ENCODE data around the gene DPYSL5.

DNA sequence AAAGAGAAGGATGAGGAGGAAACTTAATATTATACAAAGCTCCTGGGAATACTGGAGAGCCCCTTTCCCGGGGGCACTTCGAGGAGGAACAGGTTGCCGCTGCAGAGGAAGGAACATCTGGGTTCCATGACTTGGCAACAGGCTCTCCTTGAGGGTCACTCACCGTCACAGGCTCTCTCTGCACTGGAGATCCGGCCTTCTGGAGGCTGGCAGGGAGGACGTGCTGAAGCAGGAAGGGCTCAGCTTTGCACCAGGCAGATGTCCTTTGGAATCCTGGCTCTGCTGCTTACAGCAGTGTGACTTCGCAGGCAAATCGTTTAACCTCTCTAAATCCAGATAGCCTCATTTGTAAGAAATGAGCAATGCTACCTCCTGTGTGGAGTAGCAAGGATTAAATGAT, 2.9 kb upstream of the DPYSL5 start:
- no peak for TF ChIP-seq EZH2 (IDR thresholded peaks at IDR 0.05; ENCODE audit: borderline replicate concordance)
- TF ChIP-seq, protein P1, sequence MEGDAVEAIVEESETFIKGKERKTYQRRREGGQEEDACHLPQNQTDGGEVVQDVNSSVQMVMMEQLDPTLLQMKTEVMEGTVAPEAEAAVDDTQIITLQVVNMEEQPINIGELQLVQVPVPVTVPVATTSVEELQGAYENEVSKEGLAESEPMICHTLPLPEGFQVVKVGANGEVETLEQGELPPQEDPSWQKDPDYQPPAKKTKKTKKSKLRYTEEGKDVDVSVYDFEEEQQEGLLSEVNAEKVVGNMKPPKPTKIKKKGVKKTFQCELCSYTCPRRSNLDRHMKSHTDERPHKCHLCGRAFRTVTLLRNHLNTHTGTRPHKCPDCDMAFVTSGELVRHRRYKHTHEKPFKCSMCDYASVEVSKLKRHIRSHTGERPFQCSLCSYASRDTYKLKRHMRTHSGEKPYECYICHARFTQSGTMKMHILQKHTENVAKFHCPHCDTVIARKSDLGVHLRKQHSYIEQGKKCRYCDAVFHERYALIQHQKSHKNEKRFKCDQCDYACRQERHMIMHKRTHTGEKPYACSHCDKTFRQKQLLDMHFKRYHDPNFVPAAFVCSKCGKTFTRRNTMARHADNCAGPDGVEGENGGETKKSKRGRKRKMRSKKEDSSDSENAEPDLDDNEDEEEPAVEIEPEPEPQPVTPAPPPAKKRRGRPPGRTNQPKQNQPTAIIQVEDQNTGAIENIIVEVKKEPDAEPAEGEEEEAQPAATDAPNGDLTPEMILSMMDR (IDR thresholded peaks at IDR 0.05; ENCODE audit: poor library complexity), result no peak
